ENCODE results near the gene CWC15.

DNA sequence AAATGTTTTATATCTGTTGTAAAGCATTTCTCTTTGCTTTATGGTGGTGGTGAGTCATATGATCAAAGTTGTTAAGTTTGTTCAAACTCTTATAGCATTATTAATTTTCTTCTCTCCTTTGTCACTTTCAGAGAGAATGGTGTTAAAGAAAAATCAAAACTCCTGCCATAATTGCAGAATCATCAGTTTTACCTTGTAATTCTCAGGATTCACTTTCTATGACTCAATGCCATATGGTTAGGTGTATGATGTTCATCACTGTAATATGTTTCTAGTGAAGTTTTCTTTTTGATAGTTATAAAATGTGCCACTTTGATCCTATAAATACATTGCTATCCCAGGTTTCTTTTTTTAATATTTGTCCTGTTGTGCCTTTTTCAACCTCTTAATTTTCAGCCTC lies 38.0 kb upstream of the CWC15 start:
- TF ChIP-seq, protein P1, sequence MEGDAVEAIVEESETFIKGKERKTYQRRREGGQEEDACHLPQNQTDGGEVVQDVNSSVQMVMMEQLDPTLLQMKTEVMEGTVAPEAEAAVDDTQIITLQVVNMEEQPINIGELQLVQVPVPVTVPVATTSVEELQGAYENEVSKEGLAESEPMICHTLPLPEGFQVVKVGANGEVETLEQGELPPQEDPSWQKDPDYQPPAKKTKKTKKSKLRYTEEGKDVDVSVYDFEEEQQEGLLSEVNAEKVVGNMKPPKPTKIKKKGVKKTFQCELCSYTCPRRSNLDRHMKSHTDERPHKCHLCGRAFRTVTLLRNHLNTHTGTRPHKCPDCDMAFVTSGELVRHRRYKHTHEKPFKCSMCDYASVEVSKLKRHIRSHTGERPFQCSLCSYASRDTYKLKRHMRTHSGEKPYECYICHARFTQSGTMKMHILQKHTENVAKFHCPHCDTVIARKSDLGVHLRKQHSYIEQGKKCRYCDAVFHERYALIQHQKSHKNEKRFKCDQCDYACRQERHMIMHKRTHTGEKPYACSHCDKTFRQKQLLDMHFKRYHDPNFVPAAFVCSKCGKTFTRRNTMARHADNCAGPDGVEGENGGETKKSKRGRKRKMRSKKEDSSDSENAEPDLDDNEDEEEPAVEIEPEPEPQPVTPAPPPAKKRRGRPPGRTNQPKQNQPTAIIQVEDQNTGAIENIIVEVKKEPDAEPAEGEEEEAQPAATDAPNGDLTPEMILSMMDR (IDR thresholded peaks at IDR 0.05), result no peak
- TF ChIP-seq POLR2AphosphoS5 (IDR thresholded peaks at IDR 0.05) (no peak), POLR2A (IDR thresholded peaks at IDR 0.05) (no peak)

Data from upper lobe of left lung (tissue), 4 donors.